Mucosa of rectum (tissue), 2 donors: ENCODE measurements around the gene ZNF804B.

Experiments used
- H3K27ac ChIP-seq, 2 donors: one replicate each; pipeline ENCODE4 v1.7.0; 2013; ENCODE audit warnings: inconsistent platforms in 2 of 2, low read depth in 2 of 2, low read length in 2 of 2
- H3K27me3 ChIP-seq, 2 donors: one replicate each; pipeline ENCODE4 v1.7.0; 2013; ENCODE audit warnings: low read length in 2 of 2; ENCODE audit not compliant: control insufficient read depth in 2 of 2, insufficient read depth in 2 of 2
- H3K36me3 ChIP-seq, 2 donors: one replicate each; pipeline ENCODE4 v1.7.0; 2013; ENCODE audit warnings: low read length in 2 of 2; ENCODE audit not compliant: control insufficient read depth in 2 of 2, insufficient read depth in 2 of 2
- H3K4me1 ChIP-seq, 2 donors: one replicate each; pipeline ENCODE4 v1.7.0; 2013; ENCODE audit warnings: low read length in 2 of 2, mild to moderate bottlenecking in 1 of 2; ENCODE audit not compliant: control insufficient read depth in 2 of 2, insufficient read depth in 2 of 2
- H3K4me3 ChIP-seq, 2 donors: one replicate each; pipeline ENCODE4 v1.7.0; 2013; ENCODE audit warnings: low read length in 2 of 2
- H3K9ac ChIP-seq, 2 donors: one replicate each; pipeline ENCODE4 v1.7.0; 2013; ENCODE audit warnings: low read length in 2 of 2, low read depth in 1 of 2, mild to moderate bottlenecking in 1 of 2
- H3K9me3 ChIP-seq, 2 donors: one replicate each; pipeline ENCODE4 v1.7.0; 2013; ENCODE audit warnings: low read length in 2 of 2; ENCODE audit not compliant: control insufficient read depth in 2 of 2
- donor health status: healthy.
- donor health status: Normal muscosa, but diverticular disease.

Gene ZNF804B

GRCh38 chr7:88759230-88760135 is at the start of gene ZNF804B:
ZNF804B (plus strand) TSS chr7:88759700; CDS start chr7:88759977, 277 bp downstream.
- H3K36me3 ChIP-seq = no peaks in the 10 kb centered on the region
- no peak within 1 kb of the TSS for H3K27ac ChIP-seq
- H3K9ac ChIP-seq = no peak within 1 kb of the TSS
- H3K27me3 ChIP-seq = peaks cover 18 to 25% of the 10 kb centered on the region in 2 donors
- peak within 1 kb of the TSS in 1 of 2 donors; percentile 22 for H3K4me3 ChIP-seq
- no peaks in the 10 kb centered on the region for H3K4me1 ChIP-seq
- no peaks in the 10 kb centered on the region for H3K9me3 ChIP-seq

- no peaks in the 10 kb centered on the region for H3K4me1 ChIP-seq
- H3K36me3 ChIP-seq = no peaks in the 10 kb centered on the region
- no peaks in the 10 kb centered on the region for H3K9me3 ChIP-seq
- H3K27ac ChIP-seq = no peak overlapping the region
- H3K27me3 ChIP-seq = no peaks in the 10 kb centered on the region
- no peak overlapping the region for H3K4me3 ChIP-seq
- no peak overlapping the region for H3K9ac ChIP-seq
These were observed 23.6 kb upstream of the ZNF804B start for GRCh38 chr7:88735920-88736319.

- no peak overlapping the region for H3K4me3 ChIP-seq
- H3K27ac ChIP-seq = no peak overlapping the region
- no peak overlapping the region for H3K9ac ChIP-seq
- H3K9me3 ChIP-seq = no peaks in the 10 kb centered on the region
- no peaks in the 10 kb centered on the region for H3K4me1 ChIP-seq
- no peaks in the 10 kb centered on the region for H3K36me3 ChIP-seq
- H3K27me3 ChIP-seq = no peaks in the 10 kb centered on the region
These were observed 21.9 kb upstream of the ZNF804B start for GRCh38 chr7:88737632-88738031.

- Histone ChIP-seq H3K27ac (no peak overlapping the region), H3K4me1 (no peaks in the 10 kb centered on the region), H3K27me3 (no peaks in the 10 kb centered on the region), H3K36me3 (no peaks in the 10 kb centered on the region), H3K9ac (no peak overlapping the region), H3K9me3 (no peaks in the 10 kb centered on the region), H3K4me3 (no peak overlapping the region)
These were observed 13.4 kb upstream of the ZNF804B start for GRCh38 chr7:88746126-88746525.

- Histone ChIP-seq H3K27me3 (peaks cover 18 to 23% of the 10 kb centered on the region in 2 donors), H3K9me3 (no peaks in the 10 kb centered on the region), H3K9ac (no peak overlapping the region)
These were observed 2.7 kb upstream of the ZNF804B start for GRCh38 chr7:88756802-88757201.

GRCh38 chr7:88757371-88757770 is 2.1 kb upstream of the ZNF804B start:
- Histone ChIP-seq H3K27ac (no peak overlapping the region), H3K4me1 (no peaks in the 10 kb centered on the region), H3K4me3 (no peak overlapping the region), H3K27me3 (peaks cover 18 to 25% of the 10 kb centered on the region in 2 donors), H3K9me3 (no peaks in the 10 kb centered on the region), H3K36me3 (no peaks in the 10 kb centered on the region), H3K9ac (no peak overlapping the region)

More at GRCh38 chr7:88756802-88757201, 2.7 kb upstream of the ZNF804B start:
- H3K27ac ChIP-seq = no peak overlapping the region
- no peaks in the 10 kb centered on the region for H3K36me3 ChIP-seq
- no peaks in the 10 kb centered on the region for H3K4me1 ChIP-seq
- no peak overlapping the region for H3K4me3 ChIP-seq

- Histone ChIP-seq H3K9ac (no peak overlapping the region), H3K36me3 (no peaks in the 10 kb centered on the region), H3K27ac (no peak overlapping the region), H3K4me3 (peak overlapping the region in 1 of 2 donors; percentile 22), H3K9me3 (no peaks in the 10 kb centered on the region), H3K4me1 (no peaks in the 10 kb centered on the region), H3K27me3 (peaks cover 18 to 25% of the 10 kb centered on the region in 2 donors)
These were observed 895 bp upstream of the ZNF804B start for GRCh38 chr7:88758381-88759229.

GRCh38 chr7:88760136-88760515 is 626 bp downstream of the ZNF804B start:
- no peaks in the 10 kb centered on the region for H3K9me3 ChIP-seq
- H3K27me3 ChIP-seq = peaks cover 18 to 25% of the 10 kb centered on the region in 2 donors
- no peak overlapping the region for H3K4me3 ChIP-seq

GRCh38 chr7:88761779-88762178 is 2.3 kb downstream of the ZNF804B start:
- Histone ChIP-seq H3K36me3 (no peaks in the 10 kb centered on the region), H3K4me3 (no peak overlapping the region), H3K9ac (no peak overlapping the region), H3K27ac (no peak overlapping the region), H3K27me3 (peaks cover 18 to 25% of the 10 kb centered on the region in 2 donors), H3K9me3 (no peaks in the 10 kb centered on the region), H3K4me1 (no peaks in the 10 kb centered on the region)

More at GRCh38 chr7:88760136-88760515, 626 bp downstream of the ZNF804B start:
- Histone ChIP-seq H3K9ac (no peak overlapping the region), H3K4me1 (no peaks in the 10 kb centered on the region), H3K36me3 (no peaks in the 10 kb centered on the region), H3K27ac (no peak overlapping the region)

GRCh38 chr7:88771417-88771816 is 11.9 kb downstream of the ZNF804B start:
- no peak overlapping the region for H3K4me3 ChIP-seq

More at GRCh38 chr7:88771417-88771816, 11.9 kb downstream of the ZNF804B start:
- Histone ChIP-seq H3K27ac (no peak overlapping the region), H3K9me3 (no peaks in the 10 kb centered on the region), H3K9ac (no peak overlapping the region), H3K27me3 (no peaks in the 10 kb centered on the region), H3K4me1 (no peaks in the 10 kb centered on the region), H3K36me3 (no peaks in the 10 kb centered on the region)
